ENCODE measurements around the gene PKN1.

DNA sequence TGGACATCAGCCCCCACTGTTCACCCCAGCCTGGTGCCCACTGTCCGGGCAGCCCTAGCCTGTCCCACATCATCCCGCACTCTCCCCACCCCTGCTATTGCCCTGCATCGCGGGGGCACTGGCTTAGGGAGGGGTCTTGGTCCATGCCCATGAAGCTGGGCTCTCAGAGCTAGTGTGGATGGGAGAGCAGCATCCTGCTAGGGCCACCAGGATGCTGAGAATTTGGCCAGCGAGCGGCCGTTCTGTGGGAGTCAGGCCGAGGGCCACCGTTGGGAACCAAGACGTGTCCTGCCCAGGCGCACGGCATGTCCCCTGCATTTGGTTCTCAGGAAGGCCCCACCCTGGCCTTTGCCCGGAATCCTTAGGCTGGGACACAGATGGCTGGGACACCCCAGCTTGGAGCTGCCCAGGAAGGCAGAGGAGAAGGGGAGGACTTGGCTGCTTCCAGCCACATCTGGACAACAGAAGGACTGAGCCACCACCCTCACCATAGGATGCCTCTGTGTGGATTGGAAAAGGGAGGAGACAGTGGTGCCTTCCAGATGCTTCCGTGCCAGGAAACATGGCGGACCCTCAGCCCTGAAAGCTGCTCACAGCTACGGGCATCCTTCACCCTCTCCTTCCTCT, 37.3 kb upstream of the PKN1 start:
- TF ChIP-seq POLR2A (IDR thresholded peaks at IDR 0.05; ENCODE audit: low read depth, low read length) (no peak), POLR2AphosphoS5 (IDR thresholded peaks at IDR 0.05; ENCODE audit: low read depth, low read length) (0 out of 2 replicates have a peak, but pooled peaks have one; percentile 11), TAF1 (IDR thresholded peaks at IDR 0.05; ENCODE audit: low read depth, low read length) (no peak), PAX5 (IDR thresholded peaks at IDR 0.05; ENCODE audit: insufficient read depth, low read length, severe bottlenecking) (no peak), SPI1 (IDR thresholded peaks at IDR 0.05; ENCODE audit: low read depth, low read length) (no peak), POU2F2 (IDR thresholded peaks at IDR 0.05; ENCODE audit: low read depth, low read length) (no peak)
